HEK293 (cell line): ENCODE measurements around the gene TBX1.

ENCODE experiments used
- HOXA7 ChIP-seq: sonication (generic); formaldehyde crosslinking; IDR thresholded peaks from 2 replicates; pipeline ENCODE4 v1.8.1; 2022; ENCODE audit warnings: missing genetic modification reagents, borderline replicate concordance
- KLF7 ChIP-seq: fragments of 450-650 bp; formaldehyde crosslinking; IDR thresholded peaks from 2 replicates; pipeline ENCODE4 v1.5.1; 2016; ENCODE audit warnings: missing biosample characterization, missing genetic modification characterization, borderline replicate concordance
- KLF9 ChIP-seq: fragments of 450-650 bp; formaldehyde crosslinking; IDR thresholded peaks from 2 replicates; pipeline ENCODE4 v1.5.1; 2016; ENCODE audit warnings: missing biosample characterization, missing genetic modification characterization, low read depth
- SCRT1 ChIP-seq: fragments of 450-650 bp; formaldehyde crosslinking; IDR thresholded peaks from 2 replicates; pipeline ENCODE4 v1.5.1; 2016; ENCODE audit warnings: missing biosample characterization, missing genetic modification characterization, borderline replicate concordance
- SCRT2 ChIP-seq: fragments of 450-650 bp; formaldehyde crosslinking; IDR thresholded peaks from 2 replicates; pipeline ENCODE4 v1.5.1; 2016; ENCODE audit warnings: missing biosample characterization, missing genetic modification characterization
- SP2 ChIP-seq: fragments of 450-650 bp; formaldehyde crosslinking; IDR thresholded peaks from 2 replicates; pipeline ENCODE4 v1.5.1; 2016; ENCODE audit warnings: missing biosample characterization, missing genetic modification characterization
- YY1 ChIP-seq: fragments of 450-650 bp; formaldehyde crosslinking; IDR thresholded peaks from 2 replicates; pipeline ENCODE4 v1.5.1; 2018; ENCODE audit warnings: missing biosample characterization, missing genetic modification characterization
- ZBTB10 ChIP-seq: fragments of 450-650 bp; formaldehyde crosslinking; IDR thresholded peaks from 2 replicates; pipeline ENCODE4 v1.5.1; 2016; ENCODE audit warnings: missing biosample characterization, missing genetic modification characterization
- ZBTB20 ChIP-seq: fragments of 450-650 bp; formaldehyde crosslinking; IDR thresholded peaks from 2 replicates; pipeline ENCODE4 v1.5.1; 2016; ENCODE audit warnings: missing biosample characterization, missing genetic modification characterization
- ZBTB26 ChIP-seq: fragments of 450-650 bp; formaldehyde crosslinking; optimal IDR thresholded peaks from 2 replicates; pipeline ENCODE3; 2016; ENCODE audit warnings: missing biosample characterization, mild to moderate bottlenecking, missing genetic modification characterization
- ZBTB48 ChIP-seq: fragments of 450-650 bp; formaldehyde crosslinking; IDR thresholded peaks from 2 replicates; pipeline ENCODE4 v1.5.1; 2016; ENCODE audit warnings: missing biosample characterization, missing genetic modification characterization
- ZBTB7A ChIP-seq: fragments of 450-650 bp; formaldehyde crosslinking; IDR thresholded peaks from 2 replicates; pipeline ENCODE4 v1.5.1; 2016; ENCODE audit warnings: low read depth, missing biosample characterization, missing genetic modification characterization
- ZNF16 ChIP-seq: fragments of 450-650 bp; formaldehyde crosslinking; IDR thresholded peaks from 2 replicates; pipeline ENCODE4 v1.5.1; 2016; ENCODE audit warnings: low read depth, missing biosample characterization, missing genetic modification characterization
- ZNF391 ChIP-seq: fragments of 450-650 bp; formaldehyde crosslinking; IDR thresholded peaks from 2 replicates; pipeline ENCODE4 v1.5.1; 2016; ENCODE audit warnings: low read depth, missing biosample characterization, missing genetic modification characterization, borderline replicate concordance
- ZNF501 ChIP-seq: fragments of 450-650 bp; formaldehyde crosslinking; IDR thresholded peaks from 2 replicates; pipeline ENCODE4 v1.5.1; 2016; ENCODE audit warnings: missing biosample characterization, missing genetic modification characterization
- ZNF521 ChIP-seq: fragments of 450-650 bp; formaldehyde crosslinking; IDR thresholded peaks from 2 replicates; pipeline ENCODE4 v1.5.1; 2017; ENCODE audit warnings: missing biosample characterization, mild to moderate bottlenecking, missing genetic modification characterization
- ZNF529 ChIP-seq: fragments of 450-650 bp; formaldehyde crosslinking; IDR thresholded peaks from 2 replicates; pipeline ENCODE4 v1.5.1; 2017; ENCODE audit warnings: missing genetic modification characterization, missing biosample characterization; ENCODE audit not compliant: insufficient replicate concordance
- ZNF548 ChIP-seq: fragments of 450-650 bp; formaldehyde crosslinking; IDR thresholded peaks from 2 replicates; pipeline ENCODE4 v1.5.1; 2016; ENCODE audit warnings: missing biosample characterization, missing genetic modification characterization
- ZNF558 ChIP-seq: fragments of 450-650 bp; formaldehyde crosslinking; IDR thresholded peaks from 2 replicates; pipeline ENCODE4 v1.5.1; 2016; ENCODE audit warnings: missing biosample characterization, missing genetic modification characterization
- ZNF585B ChIP-seq: fragments of 450-650 bp; formaldehyde crosslinking; IDR thresholded peaks from 2 replicates; pipeline ENCODE4 v1.5.1; 2016; ENCODE audit warnings: missing biosample characterization, missing genetic modification characterization
- ZNF654 ChIP-seq: fragments of 450-650 bp; formaldehyde crosslinking; IDR thresholded peaks from 2 replicates; pipeline ENCODE4 v1.5.1; 2016; ENCODE audit warnings: low read depth, missing biosample characterization, missing genetic modification characterization
- ZNF660 ChIP-seq: fragments of 450-650 bp; IDR thresholded peaks from 2 replicates; pipeline ENCODE4 v1.5.1; 2018; ENCODE audit warnings: missing biosample characterization, mild to moderate bottlenecking, missing genetic modification characterization
- ZNF677 ChIP-seq: fragments of 450-650 bp; IDR thresholded peaks from 2 replicates; pipeline ENCODE4 v1.5.0; 2018; ENCODE audit warnings: missing biosample characterization, mild to moderate bottlenecking, missing genetic modification characterization, moderate library complexity
- ZSCAN30 ChIP-seq: fragments of 450-650 bp; IDR thresholded peaks from 2 replicates; pipeline ENCODE4 v1.5.1; 2018; ENCODE audit warnings: missing biosample characterization, mild to moderate bottlenecking, missing genetic modification characterization, moderate library complexity
- TF ChIP-seq, protein P1 (sequence below): fragments of 450-650 bp; formaldehyde crosslinking; IDR thresholded peaks from 2 replicates; pipeline ENCODE4 v1.5.1; 2017; ENCODE audit warnings: missing biosample characterization, missing genetic modification characterization
- TF ChIP-seq, protein P2 (sequence below): fragments of 450-650 bp; formaldehyde crosslinking; IDR thresholded peaks from 2 replicates; pipeline ENCODE4 v1.5.1; 2017; ENCODE audit warnings: missing biosample characterization, missing genetic modification characterization
- TF ChIP-seq, protein P3 (sequence below): fragments of 450-650 bp; formaldehyde crosslinking; IDR thresholded peaks from 2 replicates; pipeline ENCODE4 v1.5.1; 2017; ENCODE audit warnings: missing biosample characterization, missing genetic modification characterization
- TF ChIP-seq, protein P4 (sequence below): fragments of 450-650 bp; formaldehyde crosslinking; IDR thresholded peaks from 2 replicates; pipeline ENCODE4 v1.5.1; 2016; ENCODE audit warnings: missing biosample characterization, missing genetic modification characterization

The TBX1 gene

DNA sequence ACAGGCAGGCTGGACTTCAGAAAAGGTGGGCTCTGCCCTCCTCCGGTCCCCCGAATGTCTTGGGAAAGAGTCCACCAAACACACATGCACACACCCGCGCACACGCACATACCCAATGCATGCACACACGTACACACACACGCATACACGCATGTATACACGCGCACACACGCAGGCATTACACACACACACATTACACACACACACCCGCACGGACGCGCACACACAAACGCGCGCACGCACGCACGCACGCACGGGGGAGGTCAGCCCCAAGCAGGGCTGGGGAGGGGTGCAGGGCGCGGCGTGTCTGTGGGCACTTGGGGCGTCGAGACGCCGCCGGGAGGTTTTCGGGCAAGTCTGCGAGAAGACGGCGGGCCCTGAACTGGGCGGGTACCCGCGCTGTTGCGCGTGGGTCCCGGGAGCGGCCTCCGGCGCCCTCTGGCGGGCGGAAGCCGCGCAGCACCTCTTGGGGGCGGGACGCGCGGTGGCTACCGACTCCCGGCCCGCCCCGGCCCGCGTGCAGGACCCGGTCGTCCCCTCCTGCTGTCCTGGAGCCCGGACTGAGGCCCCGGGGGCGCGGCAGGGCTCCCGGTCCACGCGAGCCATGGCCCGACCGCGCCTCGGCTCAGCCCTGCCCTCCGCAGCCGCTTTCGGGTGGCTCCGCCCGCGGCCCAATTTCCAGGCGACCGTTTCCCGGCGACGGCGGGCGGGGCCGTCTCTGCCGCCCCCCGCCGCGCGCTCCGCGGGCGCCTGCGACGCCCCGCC lies 42.7 kb upstream of the TBX1 start (continued):
- 0 out of 2 replicates have a peak, but pooled peaks have one; percentile 11 for TF ChIP-seq ZNF654 (tag by site-specific recombination)
- 0 out of 2 replicates have a peak, but pooled peaks have one; percentile 24 for TF ChIP-seq ZNF501
- peak; percentile 75 for TF ChIP-seq KLF9 (tag by site-specific recombination)
- peak; percentile 97 for TF ChIP-seq SCRT2 (tag by site-specific recombination)
- TF ChIP-seq, protein P1, sequence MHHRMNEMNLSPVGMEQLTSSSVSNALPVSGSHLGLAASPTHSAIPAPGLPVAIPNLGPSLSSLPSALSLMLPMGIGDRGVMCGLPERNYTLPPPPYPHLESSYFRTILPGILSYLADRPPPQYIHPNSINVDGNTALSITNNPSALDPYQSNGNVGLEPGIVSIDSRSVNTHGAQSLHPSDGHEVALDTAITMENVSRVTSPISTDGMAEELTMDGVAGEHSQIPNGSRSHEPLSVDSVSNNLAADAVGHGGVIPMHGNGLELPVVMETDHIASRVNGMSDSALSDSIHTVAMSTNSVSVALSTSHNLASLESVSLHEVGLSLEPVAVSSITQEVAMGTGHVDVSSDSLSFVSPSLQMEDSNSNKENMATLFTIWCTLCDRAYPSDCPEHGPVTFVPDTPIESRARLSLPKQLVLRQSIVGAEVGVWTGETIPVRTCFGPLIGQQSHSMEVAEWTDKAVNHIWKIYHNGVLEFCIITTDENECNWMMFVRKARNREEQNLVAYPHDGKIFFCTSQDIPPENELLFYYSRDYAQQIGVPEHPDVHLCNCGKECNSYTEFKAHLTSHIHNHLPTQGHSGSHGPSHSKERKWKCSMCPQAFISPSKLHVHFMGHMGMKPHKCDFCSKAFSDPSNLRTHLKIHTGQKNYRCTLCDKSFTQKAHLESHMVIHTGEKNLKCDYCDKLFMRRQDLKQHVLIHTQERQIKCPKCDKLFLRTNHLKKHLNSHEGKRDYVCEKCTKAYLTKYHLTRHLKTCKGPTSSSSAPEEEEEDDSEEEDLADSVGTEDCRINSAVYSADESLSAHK (tag by site-specific recombination) = no peak
- TF ChIP-seq ZBTB10 (tag by site-specific recombination) = peak; percentile 72; the same call in 1 of the 2 replicates
- TF ChIP-seq ZNF660 (tag by site-specific recombination) = peak; percentile 71; the same call in 1 of the 2 replicates
- TF ChIP-seq ZNF16 (tag by site-specific recombination) = no peak
- TF ChIP-seq ZBTB20 (tag by site-specific recombination) = 0 out of 2 replicates have a peak, but pooled peaks have one; percentile 14
- TF ChIP-seq ZNF585B (tag by site-specific recombination) = no peak
- TF ChIP-seq, protein P2, sequence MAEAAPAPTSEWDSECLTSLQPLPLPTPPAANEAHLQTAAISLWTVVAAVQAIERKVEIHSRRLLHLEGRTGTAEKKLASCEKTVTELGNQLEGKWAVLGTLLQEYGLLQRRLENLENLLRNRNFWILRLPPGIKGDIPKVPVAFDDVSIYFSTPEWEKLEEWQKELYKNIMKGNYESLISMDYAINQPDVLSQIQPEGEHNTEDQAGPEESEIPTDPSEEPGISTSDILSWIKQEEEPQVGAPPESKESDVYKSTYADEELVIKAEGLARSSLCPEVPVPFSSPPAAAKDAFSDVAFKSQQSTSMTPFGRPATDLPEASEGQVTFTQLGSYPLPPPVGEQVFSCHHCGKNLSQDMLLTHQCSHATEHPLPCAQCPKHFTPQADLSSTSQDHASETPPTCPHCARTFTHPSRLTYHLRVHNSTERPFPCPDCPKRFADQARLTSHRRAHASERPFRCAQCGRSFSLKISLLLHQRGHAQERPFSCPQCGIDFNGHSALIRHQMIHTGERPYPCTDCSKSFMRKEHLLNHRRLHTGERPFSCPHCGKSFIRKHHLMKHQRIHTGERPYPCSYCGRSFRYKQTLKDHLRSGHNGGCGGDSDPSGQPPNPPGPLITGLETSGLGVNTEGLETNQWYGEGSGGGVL = 0 out of 2 replicates have a peak, but pooled peaks have one; percentile 7
- 0 out of 2 replicates have a peak, but pooled peaks have one; percentile 63 for TF ChIP-seq ZBTB7A (tag by site-specific recombination)
- peak; percentile 93 for TF ChIP-seq ZBTB26 (tag by site-specific recombination)
- TF ChIP-seq ZNF677 (tag by site-specific recombination) = 0 out of 2 replicates have a peak, but pooled peaks have one; percentile 7
- TF ChIP-seq ZNF391 (tag by site-specific recombination) = no peak
- TF ChIP-seq ZSCAN30 (tag by site-specific recombination) = peak; percentile 90
- TF ChIP-seq ZNF521 (tag by site-specific recombination) = no peak
- peak; percentile 79 for TF ChIP-seq ZBTB48
- TF ChIP-seq KLF7 (tag by site-specific recombination) = 0 out of 2 replicates have a peak, but pooled peaks have one; percentile 62
- TF ChIP-seq ZNF548 = peak; percentile 12; the same call in 1 of the 2 replicates
- no peak for TF ChIP-seq ZNF558
- no peak; the same call in 1 of the 2 replicates for TF ChIP-seq YY1 (tag by site-specific recombination)
- TF ChIP-seq, protein P3, sequence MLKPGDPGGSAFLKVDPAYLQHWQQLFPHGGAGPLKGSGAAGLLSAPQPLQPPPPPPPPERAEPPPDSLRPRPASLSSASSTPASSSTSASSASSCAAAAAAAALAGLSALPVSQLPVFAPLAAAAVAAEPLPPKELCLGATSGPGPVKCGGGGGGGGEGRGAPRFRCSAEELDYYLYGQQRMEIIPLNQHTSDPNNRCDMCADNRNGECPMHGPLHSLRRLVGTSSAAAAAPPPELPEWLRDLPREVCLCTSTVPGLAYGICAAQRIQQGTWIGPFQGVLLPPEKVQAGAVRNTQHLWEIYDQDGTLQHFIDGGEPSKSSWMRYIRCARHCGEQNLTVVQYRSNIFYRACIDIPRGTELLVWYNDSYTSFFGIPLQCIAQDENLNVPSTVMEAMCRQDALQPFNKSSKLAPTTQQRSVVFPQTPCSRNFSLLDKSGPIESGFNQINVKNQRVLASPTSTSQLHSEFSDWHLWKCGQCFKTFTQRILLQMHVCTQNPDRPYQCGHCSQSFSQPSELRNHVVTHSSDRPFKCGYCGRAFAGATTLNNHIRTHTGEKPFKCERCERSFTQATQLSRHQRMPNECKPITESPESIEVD (tag by site-specific recombination) = no peak
- no peak for TF ChIP-seq ZNF529 (tag by site-specific recombination)
- TF ChIP-seq, protein P4, sequence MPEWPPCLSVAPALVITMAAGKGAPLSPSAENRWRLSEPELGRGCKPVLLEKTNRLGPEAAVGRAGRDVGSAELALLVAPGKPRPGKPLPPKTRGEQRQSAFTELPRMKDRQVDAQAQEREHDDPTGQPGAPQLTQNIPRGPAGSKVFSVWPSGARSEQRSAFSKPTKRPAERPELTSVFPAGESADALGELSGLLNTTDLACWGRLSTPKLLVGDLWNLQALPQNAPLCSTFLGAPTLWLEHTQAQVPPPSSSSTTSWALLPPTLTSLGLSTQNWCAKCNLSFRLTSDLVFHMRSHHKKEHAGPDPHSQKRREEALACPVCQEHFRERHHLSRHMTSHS = 0 out of 2 replicates have a peak, but pooled peaks have one; percentile 29
- no peak for TF ChIP-seq HOXA7 (CRISPR knock-in tag)
- TF ChIP-seq SP2 (tag by site-specific recombination) = peak; percentile 31; the same call in 1 of the 2 replicates
- TF ChIP-seq SCRT1 (tag by site-specific recombination) = no peak
